Mononuclear cell (primary cell): Measurements from ENCODE around the gene KIAA1586. TPM values are rescaled to one million over a fixed set of nuclear protein-coding genes. Genes with fewer than 3 reads are reported as not detected.
A peak's percentile ranks its signal among the peaks of the same experiment; 100 is the strongest.
"Not testable (repeated sequence)": the region's sequence is repeated elsewhere in the genome, so short reads cannot be mapped to it uniquely, and the experiment has no call there.

Source experiments
- H3K27me3 ChIP-seq: 2 replicates; pipeline ENCODE4 v1.6.0; 2011; ENCODE audit warnings: low read length, control low read depth; ENCODE audit not compliant: insufficient read depth
- H3K4me1 ChIP-seq: 2 replicates; pipeline ENCODE4 v1.5.1; 2011; ENCODE audit warnings: mild to moderate bottlenecking, low read length, control low read depth; ENCODE audit not compliant: insufficient read depth
- H3K4me3 ChIP-seq: 2 replicates; pipeline ENCODE4 v1.5.1; 2011; ENCODE audit warnings: mild to moderate bottlenecking, low read length, moderate library complexity
- H3K9me3 ChIP-seq: 2 replicates; pipeline ENCODE4 v1.5.1; 2011; ENCODE audit warnings: low read depth, mild to moderate bottlenecking, control low read depth, low read length
- total RNA-seq: library from RNA; depleted of rRNA; stranded (reverse); fragments of >200 nt; gene quantifications from one replicate; pipeline ENCODE4 v1.2.3, GENCODE V29; 2012

KIAA1586 gene
- total RNA-seq, 1 donor: 15.0 TPM

DNA sequence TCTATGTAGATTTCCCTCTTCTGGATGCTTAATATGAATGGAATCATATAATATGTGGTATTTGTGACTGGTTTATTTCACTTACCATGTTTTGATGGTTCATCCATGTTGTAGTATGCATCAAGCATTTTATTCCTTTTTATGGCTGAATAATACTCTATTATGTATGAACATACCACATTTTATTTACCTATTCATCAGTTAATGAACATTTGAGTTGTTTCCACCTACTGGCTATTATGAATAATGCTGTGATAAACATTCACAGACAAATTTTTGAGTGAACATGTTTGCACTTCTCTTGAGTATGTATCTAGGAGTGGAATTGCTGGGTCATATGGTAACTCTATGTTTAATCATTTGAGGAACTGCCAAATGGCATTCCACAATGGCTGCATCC lies 28.6 kb downstream of the KIAA1586 start:
- Histone ChIP-seq H3K4me3 (no peak overlapping the region), H3K9me3 (no peaks in the 10 kb centered on the region), H3K4me1 (no peaks in the 10 kb centered on the region), H3K27me3 (no peaks in the 10 kb centered on the region)

DNA sequence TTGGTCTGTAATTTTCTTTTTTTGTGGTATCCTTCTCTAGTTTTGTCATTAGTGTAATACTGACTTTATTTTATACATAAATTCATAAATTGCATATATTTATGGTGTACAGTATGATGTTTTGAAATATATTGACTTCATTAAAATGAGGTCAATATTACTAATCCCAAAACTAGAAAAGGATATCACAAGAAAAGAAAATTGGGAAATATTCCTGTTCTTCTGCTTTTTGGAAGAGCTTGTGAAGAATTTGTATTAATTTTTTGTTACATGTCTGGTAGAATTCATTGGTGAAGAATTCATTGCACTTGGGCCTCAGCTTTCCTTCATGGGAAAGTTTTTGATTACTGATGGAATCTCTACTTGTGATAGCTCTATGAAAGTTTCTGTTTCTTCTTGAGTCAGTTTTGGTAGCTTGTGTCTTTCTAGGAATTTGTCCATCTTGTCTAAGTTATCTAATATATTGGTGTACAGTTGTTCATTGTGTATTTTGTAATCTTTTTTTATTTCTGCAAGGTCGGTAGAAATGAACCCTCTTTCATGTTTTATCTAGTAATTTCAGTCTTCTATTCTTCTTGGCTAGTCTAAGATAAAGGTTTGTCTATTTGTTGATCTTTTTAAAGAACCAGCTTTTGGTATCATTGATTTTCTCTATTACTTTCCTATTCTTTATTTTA lies 32.2 kb downstream of the KIAA1586 start:
- Histone ChIP-seq H3K4me1 (no peaks in the 10 kb centered on the region), H3K4me3 (no peak overlapping the region), H3K27me3 (no peaks in the 10 kb centered on the region), H3K9me3 (no peaks in the 10 kb centered on the region)

DNA sequence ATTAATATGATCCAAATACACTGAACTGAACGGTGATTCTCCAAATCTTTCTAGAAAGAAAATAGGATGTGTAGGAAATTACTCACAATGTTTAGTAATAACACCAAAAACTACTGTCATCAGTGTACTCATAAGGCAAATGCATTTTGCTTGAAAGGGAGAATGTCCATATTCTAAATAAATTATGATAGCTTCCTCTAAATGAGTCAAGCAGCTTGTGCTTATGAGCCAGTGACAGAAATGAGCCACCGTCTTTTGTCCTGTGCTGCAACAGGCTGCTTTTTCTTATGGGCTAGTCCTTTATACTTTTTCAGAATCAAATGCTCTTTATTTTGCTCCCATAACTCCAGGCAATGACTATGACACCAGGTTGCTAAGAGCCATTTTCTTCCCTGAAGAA lies 39.0 kb downstream of the KIAA1586 start:
- H3K4me3 ChIP-seq: no peak overlapping the region
- H3K9me3 ChIP-seq: no peaks in the 10 kb centered on the region
- peaks cover 5% of the 10 kb centered on the region for H3K4me1 ChIP-seq
- H3K27me3 ChIP-seq: no peaks in the 10 kb centered on the region

DNA sequence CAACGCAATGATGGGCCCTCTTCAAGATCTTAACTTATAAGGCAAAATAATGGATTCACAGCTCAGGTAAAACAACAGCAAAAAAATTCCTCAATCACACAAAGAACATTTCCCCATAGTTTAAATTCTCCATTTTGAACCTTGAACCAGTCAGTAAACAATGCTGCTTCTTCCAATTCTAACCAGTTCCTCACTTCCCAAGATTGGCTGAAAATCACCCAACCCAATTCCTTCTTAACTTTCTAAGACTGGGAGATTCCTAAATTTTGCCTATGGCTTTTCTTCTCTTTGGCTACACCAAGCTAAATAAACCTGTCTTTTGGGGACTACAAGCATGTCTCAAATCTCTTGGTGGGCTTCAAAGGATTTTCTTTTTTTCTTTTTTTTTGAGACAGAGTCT lies 40.4 kb downstream of the KIAA1586 start:
- Histone ChIP-seq H3K4me3 (no peak overlapping the region), H3K9me3 (no peaks in the 10 kb centered on the region), H3K4me1 (peaks cover 11% of the 10 kb centered on the region), H3K27me3 (no peaks in the 10 kb centered on the region)

DNA sequence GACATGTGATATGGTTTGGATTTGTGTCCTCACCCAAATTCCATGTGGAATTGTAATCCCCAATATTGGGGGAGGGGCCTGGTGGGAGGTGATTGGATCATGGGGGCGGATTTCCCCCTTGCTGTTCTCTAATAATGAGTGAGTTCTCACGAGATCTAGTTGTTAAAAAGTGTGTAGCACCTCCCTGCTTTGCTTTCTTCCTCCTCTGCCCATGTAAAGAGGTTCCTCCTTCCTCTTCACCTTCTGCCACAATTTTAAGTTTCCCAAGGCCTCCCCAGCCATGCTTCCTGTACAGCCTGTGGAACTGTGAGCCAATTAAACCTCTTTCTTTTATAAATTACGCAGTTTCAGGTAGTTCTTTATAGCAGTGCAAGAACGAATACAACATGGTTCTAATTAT lies 41.4 kb downstream of the KIAA1586 start:
- H3K4me1 ChIP-seq: peaks cover 11% of the 10 kb centered on the region
- H3K4me3 ChIP-seq: no peak overlapping the region
- H3K9me3 ChIP-seq: no peaks in the 10 kb centered on the region
- no peaks in the 10 kb centered on the region for H3K27me3 ChIP-seq

DNA sequence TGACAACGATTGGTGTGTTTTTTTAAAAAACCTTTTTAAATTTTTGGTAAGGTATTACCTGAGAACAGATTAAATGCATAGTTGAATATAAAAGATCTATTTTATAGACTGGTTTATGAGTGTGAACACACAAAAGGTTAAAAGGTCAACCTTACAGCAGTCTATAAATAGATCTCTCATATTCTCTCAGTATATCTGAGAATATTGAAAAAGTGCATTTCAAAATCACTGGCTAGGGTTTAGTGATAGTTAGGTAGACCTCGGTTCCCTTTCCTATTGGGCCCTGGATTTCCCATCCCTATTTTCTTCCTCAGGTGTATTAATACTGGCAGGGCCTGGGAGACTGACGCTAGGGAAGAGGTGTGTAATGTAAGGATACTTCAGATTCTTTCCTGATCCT lies 42.8 kb downstream of the KIAA1586 start:
- no peaks in the 10 kb centered on the region for H3K27me3 ChIP-seq

DNA sequence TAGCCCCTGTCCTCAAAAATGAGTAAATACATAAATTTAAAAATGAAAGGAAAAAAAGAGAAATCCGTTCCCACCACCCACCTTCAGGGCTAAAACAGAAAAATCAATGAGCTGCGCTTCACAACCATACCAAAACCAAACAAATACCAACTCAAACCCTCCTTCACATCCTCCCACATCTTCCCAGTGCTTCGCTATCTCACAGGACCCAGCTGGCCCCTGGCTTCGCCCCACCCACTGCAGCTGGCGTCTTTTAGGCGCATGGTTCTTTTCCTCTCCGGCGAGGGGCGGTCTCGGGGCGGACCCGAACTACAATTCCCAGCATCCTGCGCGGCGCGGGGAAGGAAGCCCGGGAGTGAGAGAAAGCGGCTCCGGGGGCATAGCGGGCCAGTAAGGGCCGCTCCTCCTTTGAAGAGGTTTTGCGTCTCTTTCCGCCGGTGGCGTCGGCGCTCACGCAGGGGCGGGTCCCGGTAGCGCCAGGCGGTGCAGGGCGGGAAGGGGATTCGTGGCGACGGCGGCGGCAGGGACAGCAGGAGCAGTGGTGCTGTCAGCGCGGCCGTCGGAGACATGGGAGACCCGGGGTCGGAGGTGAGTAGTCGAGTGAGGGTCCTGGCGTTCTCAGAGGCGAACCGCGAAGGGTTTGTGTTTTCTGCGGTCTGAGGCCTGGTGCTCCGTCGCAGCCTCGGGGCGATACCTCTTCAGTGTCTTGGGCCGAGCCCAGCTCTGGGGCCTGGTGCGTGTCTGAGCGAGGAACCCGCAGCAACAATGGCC lies 43.4 kb downstream of the KIAA1586 start, which contains the start of gene ZNF451:
Gene ZNF451 (plus strand): TSS at position 502 of the 771 bp plus-strand sequence. CDS start 66 bp downstream, at position 568.
- Histone ChIP-seq H3K4me3 (peak within 1 kb of the TSS; percentile 58), H3K27me3 (no peaks in the 10 kb centered on the region), H3K9me3 (no peaks in the 10 kb centered on the region), H3K4me1 (peaks cover 11% of the 10 kb centered on the region)

More for the DNA sequence above, 42.8 kb downstream of the KIAA1586 start:
- H3K4me3 ChIP-seq: peak overlapping the region; percentile 58
- H3K4me1 ChIP-seq: peaks cover 11% of the 10 kb centered on the region
- no peaks in the 10 kb centered on the region for H3K9me3 ChIP-seq

DNA sequence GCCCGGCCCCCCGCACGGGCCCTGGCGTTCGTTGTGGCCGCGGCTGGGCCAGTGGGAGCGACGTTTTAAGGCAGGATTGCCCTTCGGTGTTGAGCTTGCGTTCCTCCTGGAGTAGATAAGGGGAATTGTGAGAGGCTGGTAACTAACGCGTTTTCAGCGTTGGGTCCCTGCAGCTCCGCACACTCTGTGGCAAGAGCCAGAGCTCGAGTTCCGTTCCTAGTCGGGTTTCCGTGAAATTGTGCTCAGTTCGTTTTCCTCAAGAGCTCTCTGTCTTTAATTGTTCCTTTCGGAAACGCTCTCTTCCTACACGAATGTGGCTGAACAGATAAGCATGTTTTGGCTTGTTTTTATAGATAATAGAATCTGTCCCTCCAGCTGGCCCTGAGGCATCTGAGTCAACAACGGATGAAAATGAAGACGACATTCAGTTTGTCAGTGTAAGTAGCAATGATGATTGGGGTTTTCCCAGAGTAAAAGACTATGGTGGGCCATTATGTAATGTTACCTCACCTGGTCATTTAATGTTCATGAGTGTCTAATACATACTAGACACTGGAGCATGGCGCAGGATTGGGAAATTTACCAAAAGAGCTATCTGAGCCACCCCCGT lies 44.1 kb downstream of the KIAA1586 start:
- not testable (repeated sequence) for H3K9me3 ChIP-seq, H3K27me3 ChIP-seq
- peak overlapping the region; percentile 58 for H3K4me3 ChIP-seq
- peaks cover 11% of the 10 kb centered on the region for H3K4me1 ChIP-seq

DNA sequence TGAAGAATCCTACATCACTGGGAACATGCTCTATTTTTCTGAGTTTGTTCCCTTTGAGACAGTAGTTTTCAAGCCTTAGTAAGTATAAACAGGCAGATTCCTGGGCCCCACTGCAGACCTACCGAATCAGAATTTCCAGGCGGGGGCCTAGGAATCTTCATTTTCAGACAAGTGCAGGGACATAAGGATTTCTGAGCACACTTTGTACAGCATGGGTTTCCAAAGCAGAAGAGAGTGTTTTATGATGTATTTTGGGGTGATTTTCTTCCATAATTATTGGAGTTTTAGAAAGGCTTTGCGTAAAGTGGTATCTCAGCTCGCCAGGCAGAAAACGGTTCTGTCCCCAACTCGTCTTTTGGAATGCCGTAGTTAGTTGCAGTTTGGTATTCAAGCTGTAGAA lies 44.9 kb downstream of the KIAA1586 start:
- not testable (repeated sequence) for H3K4me3 ChIP-seq, H3K9me3 ChIP-seq, H3K27me3 ChIP-seq
- H3K4me1 ChIP-seq: peaks cover 11% of the 10 kb centered on the region

DNA sequence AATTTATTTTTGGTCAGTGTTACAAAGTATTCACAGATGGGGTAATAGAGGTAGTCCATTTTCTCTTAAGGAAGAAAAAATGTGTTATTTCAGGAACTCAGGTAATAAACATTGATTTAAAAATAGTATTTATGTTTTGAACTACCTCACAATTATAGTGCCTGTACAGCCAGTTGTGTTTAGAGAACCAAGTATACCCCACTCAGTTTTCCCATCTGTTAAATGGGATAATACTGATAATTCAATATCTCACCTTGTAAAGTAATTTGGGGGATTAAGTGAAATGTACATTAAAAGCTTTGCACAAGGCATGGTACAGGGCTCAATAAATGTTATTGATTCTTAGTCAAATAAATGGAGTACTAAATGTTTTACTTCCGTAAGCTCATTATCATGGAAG lies 48.2 kb downstream of the KIAA1586 start:
- Histone ChIP-seq H3K27me3 (no peaks in the 10 kb centered on the region), H3K4me1 (peaks cover 7% of the 10 kb centered on the region), H3K4me3 (no peak overlapping the region), H3K9me3 (no peaks in the 10 kb centered on the region)

DNA sequence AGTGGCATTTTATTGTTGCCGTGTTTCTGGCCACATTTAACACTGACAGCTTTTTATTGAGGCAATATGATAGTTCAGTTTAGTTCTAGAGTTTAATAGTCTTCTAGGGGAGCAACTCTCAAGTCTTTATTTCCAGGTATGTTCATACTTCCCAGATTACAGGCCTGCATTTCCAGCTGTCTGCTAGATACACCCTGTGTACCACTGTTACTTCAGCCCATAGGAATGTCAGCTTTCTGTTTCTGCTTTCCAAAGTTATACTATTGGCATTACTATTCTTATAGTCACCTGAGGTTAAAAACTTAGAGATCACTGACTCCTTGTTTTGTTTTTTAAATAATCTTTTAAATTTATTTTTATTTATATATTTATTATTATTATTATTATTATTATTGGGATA lies 51.1 kb downstream of the KIAA1586 start:
- Histone ChIP-seq H3K9me3 (no peaks in the 10 kb centered on the region), H3K4me3 (no peak overlapping the region), H3K27me3 (no peaks in the 10 kb centered on the region), H3K4me1 (no peaks in the 10 kb centered on the region)

DNA sequence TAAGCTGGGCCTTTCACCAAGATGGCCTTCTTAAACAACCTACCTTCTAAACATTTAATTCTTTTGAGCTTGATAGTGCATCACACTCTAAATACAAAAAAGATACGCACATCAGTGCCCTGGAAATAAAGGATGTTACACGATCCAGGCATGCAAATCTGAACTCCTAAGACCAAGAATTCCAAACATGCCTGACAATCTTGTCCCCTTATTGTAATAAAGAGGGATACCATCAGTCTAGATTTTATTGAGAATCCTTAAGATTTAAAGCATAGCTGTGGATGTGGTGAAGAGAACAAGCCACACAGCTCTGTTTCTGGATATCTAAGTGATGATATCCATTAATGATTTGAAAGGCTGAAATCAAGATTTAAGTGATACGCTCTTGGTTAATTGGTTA lies 56.5 kb downstream of the KIAA1586 start:
- Histone ChIP-seq H3K4me1 (peaks cover 7% of the 10 kb centered on the region), H3K4me3 (no peak overlapping the region), H3K9me3 (no peaks in the 10 kb centered on the region), H3K27me3 (no peaks in the 10 kb centered on the region)

DNA sequence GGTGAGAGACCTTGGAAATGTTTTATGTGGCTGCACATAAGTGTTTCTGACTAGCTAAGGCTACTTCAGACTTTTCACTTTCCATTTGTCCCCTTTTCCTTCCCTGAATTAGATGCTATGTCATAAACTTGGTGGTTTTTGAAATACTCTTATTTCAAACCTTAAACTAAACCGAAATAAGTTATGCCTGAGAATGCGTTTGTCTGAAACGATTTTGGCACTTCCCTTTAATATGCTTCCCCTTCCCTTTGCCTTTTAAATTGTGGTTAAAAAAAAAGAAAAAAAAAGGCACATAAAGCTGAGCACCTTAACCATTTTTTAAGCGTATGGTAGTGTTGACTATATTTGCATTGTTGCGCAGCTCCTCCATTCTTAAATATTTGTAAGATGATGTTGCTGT lies 57.8 kb downstream of the KIAA1586 start:
- Histone ChIP-seq H3K27me3 (no peaks in the 10 kb centered on the region), H3K9me3 (no peaks in the 10 kb centered on the region), H3K4me1 (peaks cover 17% of the 10 kb centered on the region), H3K4me3 (no peak overlapping the region)
